ENCODE results near the gene SCO2. TPM values are rescaled to one million over a fixed set of nuclear protein-coding genes. Genes with fewer than 3 reads are reported as not detected.

The SCO2 gene
- total RNA-seq, 1 experiment from 2014 or later: 7.0 TPM

GRCh38 chr22:50507991-50508884 lies 17.2 kb downstream of the SCO2 start, which contains the start of gene NCAPH2:
NCAPH2 (plus strand) TSS chr22:50508224; CDS start chr22:50508338, 114 bp downstream.
- Histone ChIP-seq H3K9me3 (ENCODE audit: control insufficient read depth in 1 of 2, insufficient read depth in 1 of 2, low read depth in 1 of 2, low read length in 2 of 2) (no peaks in the 10 kb centered on the region), H3K4me1 (ENCODE audit: control insufficient read depth in 1 of 2, insufficient read depth in 2 of 2, low read length in 2 of 2) (peaks cover 10 to 17% of the 10 kb centered on the region in 2 experiments), H2AFZ (ENCODE audit: low read depth, low read length, poor library complexity, severe bottlenecking) (no peak within 1 kb of the TSS), H3K27me3 (ENCODE audit: insufficient read depth, low read length) (no peaks in the 10 kb centered on the region), H3K4me3 (replicated peaks in 1 of 2; ENCODE audit: low read depth in 1 of 2, low read length in 2 of 2) (peak within 1 kb of the TSS; percentile 67 to 99), H3K79me2 (ENCODE audit: insufficient read depth, low read length) (peaks cover 59% of the 10 kb centered on the region), H3K36me3 (ENCODE audit: control insufficient read depth in 1 of 2, insufficient read depth in 2 of 2, low read length in 2 of 2) (peaks cover 0 to 8% of the 10 kb centered on the region in 2 experiments; a peak in 1 of 4 replicates), H3K27ac (ENCODE audit: low read depth, low read length) (peak within 1 kb of the TSS; percentile 84), H4K20me1 (ENCODE audit: insufficient read depth) (no peaks in the 10 kb centered on the region), H3K4me2 (ENCODE audit: low read length) (peak within 1 kb of the TSS; percentile 93), H3K9me2 (ENCODE audit: insufficient read depth) (no peaks in the 10 kb centered on the region), H3K9ac (ENCODE audit: low read length) (peak within 1 kb of the TSS; percentile 94)
- peak; percentile 60 for TF ChIP-seq MAX (IDR thresholded peaks at IDR 0.05)
- TF ChIP-seq JUND (IDR thresholded peaks at IDR 0.05): no peak
- no peak for TF ChIP-seq ZBTB33 (IDR thresholded peaks at IDR 0.05; ENCODE audit: extremely low read depth, insufficient replicate concordance, low read length)
- no peak for TF ChIP-seq CBX3 (IDR thresholded peaks at IDR 0.05; ENCODE audit: low read depth)
- no peak for TF ChIP-seq REST (IDR thresholded peaks at IDR 0.05; ENCODE audit: low read depth)
- TF ChIP-seq SP1 (IDR thresholded peaks at IDR 0.05; ENCODE audit: low read depth): peak; percentile 84
- no peak for TF ChIP-seq ZNF274 (IDR thresholded peaks at IDR 0.05; ENCODE audit: low read depth, low read length)
- peak; percentile 44 for TF ChIP-seq POLR2A (IDR thresholded peaks at IDR 0.05; ENCODE audit: borderline replicate concordance, extremely low read depth, insufficient read depth, insufficient read length)
- no peak for TF ChIP-seq RAD21 (IDR thresholded peaks at IDR 0.05; ENCODE audit: low read depth)
- peak; percentile 91 for TF ChIP-seq EGR1 (IDR thresholded peaks at IDR 0.05; ENCODE audit: low read depth)
- TF ChIP-seq SIN3A (IDR thresholded peaks at IDR 0.05; ENCODE audit: low read depth): peak; percentile 56; the same call in 1 of the 2 replicates
- TF ChIP-seq POLR2AphosphoS5 (IDR thresholded peaks at IDR 0.05; ENCODE audit: low read depth, low read length): peak; percentile 73
- TF ChIP-seq YY1 (IDR thresholded peaks at IDR 0.05; ENCODE audit: extremely low read depth, insufficient replicate concordance, low read depth, low read length): peak; percentile 92
- TF ChIP-seq SRF (IDR thresholded peaks at IDR 0.05; ENCODE audit: low read depth): peak; percentile 91
- no peak; the same call in 1 of the 2 replicates for TF ChIP-seq ELF1 (IDR thresholded peaks at IDR 0.05; ENCODE audit: borderline replicate concordance, low read depth)
- peak; percentile 22 for TF ChIP-seq TCF7L2 (IDR thresholded peaks at IDR 0.05; ENCODE audit: borderline replicate concordance, extremely low read depth, insufficient read depth, insufficient read length)
- no TSS peak for BruUV-seq (replicated peaks)
- RAD21 ChIA-PET (ENCODE audit: low non-redundant PET in 1 of 2, low total read pairs in 2 of 2, uncharacterized antibody in 2 of 2, unreplicated experiment in 2 of 2): interaction anchor here (0.8 to 0.9 kb wide), 2 partner anchors 17 kb away, joined by 4 to 8 read pairs; partner anchors contain the start of gene SCO2 (in 2 of the 2)
- intact Hi-C loops (cut with micrococcal nuclease): loop anchor here (1.0 kb wide), 1 partner anchor 17 kb away; the partner anchor contains the start of gene SCO2
- peak; percentile 70 for ATAC-seq
- peak; percentile 94 for DNase-seq (ENCODE audit: low read depth, low spot score)
- POLR2A ChIA-PET: interaction anchor here (0.6 to 2.1 kb wide), 5 partner anchors 9 to 201 kb away, joined by 3 to 20 read pairs (median 3); partner anchors contain the start of genes PLXNB2, SCO2 and SYCE3
- CTCF ChIA-PET: interaction anchor here (0.7 to 1.8 kb wide), 6 partner anchors 10 to 257 kb away, joined by 3 to 21 read pairs (median 3); partner anchors contain the start of genes HDAC10, SCO2 and SYCE3

Data from HCT116 (cell line).